GM18951 (cell line): ENCODE data around the gene ANKRD10.

Source experiments
- POLR2A ChIP-seq: IDR thresholded peaks from 4 replicates; pipeline ENCODE4 v1.6.1; 2011; ENCODE audit warnings: mild to moderate bottlenecking; ENCODE audit not compliant: insufficient read length, insufficient read depth; ENCODE audit errors: extremely low read depth
- in situ Hi-C: fragments of 300-500 bp; cut with MboI; formaldehyde crosslinking; loops from one replicate; pipeline ENCODE4 v1.12.0; 2022; ENCODE audit warnings: low sequenced_read_pairs, mixed read lengths, inconsistent platforms; ENCODE audit not compliant: unreplicated experiment

The ANKRD10 gene

GRCh38 chr13:110868720-110869119, 46.1 kb downstream of the ANKRD10 start:
- in situ Hi-C loops, result no loop called here
- no peak for TF ChIP-seq POLR2A

DNA sequence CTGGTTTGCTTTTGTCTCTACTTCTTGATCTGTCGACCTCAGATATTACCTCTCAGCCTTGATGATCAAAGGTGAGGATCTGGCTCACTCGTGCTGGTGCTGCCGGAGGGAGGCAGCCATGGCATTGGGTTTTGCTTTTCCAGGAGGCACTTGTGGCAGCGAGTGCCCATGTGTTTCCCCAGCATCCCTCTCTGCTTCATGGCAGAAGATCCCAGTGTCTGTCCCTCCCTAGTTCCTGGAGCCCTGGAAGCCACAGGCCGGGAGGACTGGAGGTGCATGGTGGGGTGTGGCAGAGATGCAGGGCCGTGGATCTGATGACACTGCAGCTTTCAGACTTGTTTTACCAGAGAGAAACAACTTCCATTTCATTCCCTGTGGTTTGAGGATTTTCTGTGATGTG, 47.5 kb downstream of the ANKRD10 start:
- in situ Hi-C loops, result no loop called here
- TF ChIP-seq POLR2A, result no peak

GRCh38 chr13:110866491-110867170, 48.2 kb downstream of the ANKRD10 start:
- no peak for TF ChIP-seq POLR2A
- in situ Hi-C loops, result no loop called here

GRCh38 chr13:110863685-110864084, 51.2 kb downstream of the ANKRD10 start:
- TF ChIP-seq POLR2A, result no peak

GRCh38 chr13:110860983-110861382, 53.9 kb downstream of the ANKRD10 start:
- in situ Hi-C loops, result no loop called here
- no peak for TF ChIP-seq POLR2A

More at GRCh38 chr13:110863685-110864084, 51.2 kb downstream of the ANKRD10 start:
- in situ Hi-C loops, result no loop called here

GRCh38 chr13:110856942-110857835, 57.7 kb downstream of the ANKRD10 start:
- in situ Hi-C loops, result no loop called here
- no peak for TF ChIP-seq POLR2A

DNA sequence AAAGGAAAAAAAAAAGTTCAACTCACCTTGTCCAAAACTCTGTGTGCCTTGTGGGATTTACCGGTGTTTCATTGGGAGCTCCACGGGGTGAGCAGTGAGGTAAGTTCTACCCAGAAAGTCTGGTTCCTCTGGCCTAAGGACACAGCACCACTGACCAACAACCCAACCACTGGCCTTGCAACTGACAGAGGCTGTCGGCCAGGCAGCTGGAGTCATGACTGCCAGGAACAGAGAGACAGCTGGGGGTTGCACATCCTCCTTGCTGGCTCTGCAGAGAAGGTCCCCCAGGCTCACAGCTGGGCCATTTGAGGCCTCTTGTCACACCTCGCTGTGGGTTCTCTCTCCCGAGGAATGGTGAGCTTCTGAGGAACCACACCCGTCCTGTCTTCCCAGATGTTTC, 59.5 kb downstream of the ANKRD10 start:
- no peak for TF ChIP-seq POLR2A
- in situ Hi-C loops, result no loop called here

GRCh38 chr13:110854866-110855265, 60.0 kb downstream of the ANKRD10 start:
- no peak for TF ChIP-seq POLR2A
- in situ Hi-C loops, result no loop called here

- no peak for TF ChIP-seq POLR2A
- in situ Hi-C loops, result no loop called here
Measured at GRCh38 chr13:110853235-110853721, 61.6 kb downstream of the ANKRD10 start.

DNA sequence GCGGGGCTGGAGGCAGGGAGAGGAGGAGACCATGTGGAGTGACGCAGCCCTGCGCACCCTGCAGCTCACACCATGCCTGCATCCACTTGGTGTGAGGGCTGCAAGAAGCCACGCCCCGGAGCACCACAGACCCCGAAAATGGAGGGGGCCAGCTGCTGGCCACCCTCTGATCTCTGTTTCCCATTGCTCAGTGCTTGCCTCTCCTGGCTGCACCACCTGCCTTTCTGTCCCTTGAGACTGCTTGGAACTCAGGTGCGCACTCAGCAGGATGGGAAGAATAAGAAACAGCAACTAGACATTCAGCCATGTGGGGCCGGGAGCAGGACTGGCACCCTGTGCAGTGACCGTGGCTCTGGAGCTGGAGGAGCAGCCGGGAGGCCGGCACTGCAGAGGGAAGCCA, 64.0 kb downstream of the ANKRD10 start:
- no peak for TF ChIP-seq POLR2A
- in situ Hi-C loops, result no loop called here

GRCh38 chr13:110850006-110850405, 64.9 kb downstream of the ANKRD10 start:
- no peak for TF ChIP-seq POLR2A
- in situ Hi-C loops, result no loop called here

- TF ChIP-seq POLR2A, result no peak
- in situ Hi-C loops, result no loop called here
Measured at GRCh38 chr13:110845520-110845919, 69.3 kb downstream of the ANKRD10 start.

GRCh38 chr13:110841846-110842245, 73.0 kb downstream of the ANKRD10 start:
- in situ Hi-C loops, result no loop called here
- TF ChIP-seq POLR2A, result no peak

DNA sequence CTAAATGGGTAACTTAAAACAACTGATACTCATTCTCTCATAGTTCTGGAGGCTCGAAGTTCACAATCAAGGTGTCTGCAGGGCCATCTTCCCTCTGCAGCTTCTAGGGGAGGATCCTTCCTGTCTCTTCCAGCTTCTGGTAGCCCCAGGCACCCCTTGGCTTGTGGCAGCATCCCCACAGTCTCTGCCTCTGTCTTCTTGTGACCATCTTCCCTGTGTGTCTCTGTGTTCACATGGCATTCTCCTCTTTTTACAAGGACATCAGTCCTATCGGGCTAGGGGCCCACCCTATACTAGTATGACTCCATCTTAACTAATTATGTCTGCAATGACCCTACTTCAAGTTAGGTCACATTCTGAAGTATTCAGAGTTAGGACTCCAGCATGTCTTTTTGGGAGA, 73.5 kb downstream of the ANKRD10 start:
- in situ Hi-C loops, result no loop called here
- TF ChIP-seq POLR2A, result no peak
